HepG2 (cell line): ENCODE measurements around the gene NPVF.

Experiments
- ARNT2 ChIP-seq: sonication (generic); formaldehyde crosslinking; IDR thresholded peaks from 2 replicates; pipeline ENCODE4 v1.8.0; 2022; ENCODE audit warnings: mild to moderate bottlenecking, low read depth, missing genetic modification reagents, moderate library complexity
- DPF2 ChIP-seq: sonication (generic); formaldehyde crosslinking; IDR thresholded peaks from 2 replicates; pipeline ENCODE4 v1.4.0; 2020; ENCODE audit warnings: mild to moderate bottlenecking, low read depth, missing genetic modification reagents, borderline replicate concordance
- EZH2 ChIP-seq: conservative IDR thresholded peaks from 2 replicates; pipeline ENCODE4 v1.6.1; 2012; ENCODE audit warnings: mild to moderate bottlenecking, low read depth, low read length, moderate library complexity
- HNRNPUL1 ChIP-seq: fragments of 200-400 bp; formaldehyde crosslinking; IDR thresholded peaks from 2 replicates; pipeline ENCODE4 v1.6.1; 2017; ENCODE audit warnings: low read depth, mild to moderate bottlenecking, low read length, moderate library complexity
- MAFK ChIP-seq, 2 experiments: IDR thresholded peaks in 1 of 2; conservative IDR thresholded peaks in 1 of 2; 2 replicates each; pipeline ENCODE4 v1.6.1; 2011; ENCODE audit warnings: improper control_type of control experiment in 2 of 2, low read length in 2 of 2
- MZF1 ChIP-seq: sonication (generic); formaldehyde crosslinking; IDR thresholded peaks from 2 replicates; pipeline ENCODE4 v1.8.1; 2023; ENCODE audit warnings: mild to moderate bottlenecking, missing genetic modification reagents, borderline replicate concordance
- PHF21A ChIP-seq: sonication (generic); formaldehyde crosslinking; IDR thresholded peaks from 2 replicates; pipeline ENCODE4 v1.5.0; 2020; ENCODE audit warnings: mild to moderate bottlenecking, missing genetic modification reagents
- POLR2AphosphoS5 ChIP-seq: IDR thresholded peaks from 2 replicates; pipeline ENCODE4 v1.6.1; 2012; ENCODE audit warnings: low read depth, low read length
- RAD21 ChIP-seq: fragments of 450-650 bp; formaldehyde crosslinking; IDR thresholded peaks from 2 replicates; pipeline ENCODE4 v1.5.0; 2020; ENCODE audit warnings: mild to moderate bottlenecking
- RFX5 ChIP-seq: IDR thresholded peaks from 2 replicates; pipeline ENCODE4 v1.6.1; 2011; ENCODE audit warnings: low read depth, low read length, improper control_type of control experiment
- SMAD3 ChIP-seq: sonication (generic); formaldehyde crosslinking; IDR thresholded peaks from 2 replicates; pipeline ENCODE4 v1.4.0; 2020; ENCODE audit warnings: missing genetic modification reagents
- TF ChIP-seq, protein P1 (sequence below): IDR thresholded peaks from 2 replicates; pipeline ENCODE4 v1.6.1; 2016; ENCODE audit warnings: missing compliant biosample characterization, missing genetic modification reagents, borderline replicate concordance
- TF ChIP-seq, protein P2 (sequence below): sonication (generic); formaldehyde crosslinking; IDR thresholded peaks from 2 replicates; pipeline ENCODE4 v1.5.0; 2020; ENCODE audit warnings: mild to moderate bottlenecking, missing genetic modification reagents, moderate library complexity
- TF ChIP-seq, protein P3 (sequence below): IDR thresholded peaks from 2 replicates; pipeline ENCODE4 v1.6.1; 2016

DNA sequence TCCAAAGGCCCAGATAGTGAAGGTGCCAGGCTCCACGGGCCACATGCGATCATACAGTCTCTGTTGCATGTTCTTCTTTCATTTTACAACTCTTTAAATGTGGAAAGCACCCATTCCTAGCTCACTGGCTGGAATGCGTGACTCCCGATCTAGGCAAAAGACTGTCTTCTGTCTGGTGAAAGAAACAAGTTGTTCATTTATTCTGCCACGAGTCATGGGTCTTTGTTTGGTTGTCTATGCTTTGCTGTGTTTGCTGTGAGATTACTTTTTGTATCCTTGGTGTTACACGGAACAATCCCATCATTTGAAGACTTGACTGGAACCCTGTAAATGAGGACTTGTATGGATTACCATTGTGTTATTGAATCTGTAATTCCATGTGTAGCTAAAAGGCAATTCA is 41.9 kb downstream of the NPVF start:
- TF ChIP-seq, protein P1, sequence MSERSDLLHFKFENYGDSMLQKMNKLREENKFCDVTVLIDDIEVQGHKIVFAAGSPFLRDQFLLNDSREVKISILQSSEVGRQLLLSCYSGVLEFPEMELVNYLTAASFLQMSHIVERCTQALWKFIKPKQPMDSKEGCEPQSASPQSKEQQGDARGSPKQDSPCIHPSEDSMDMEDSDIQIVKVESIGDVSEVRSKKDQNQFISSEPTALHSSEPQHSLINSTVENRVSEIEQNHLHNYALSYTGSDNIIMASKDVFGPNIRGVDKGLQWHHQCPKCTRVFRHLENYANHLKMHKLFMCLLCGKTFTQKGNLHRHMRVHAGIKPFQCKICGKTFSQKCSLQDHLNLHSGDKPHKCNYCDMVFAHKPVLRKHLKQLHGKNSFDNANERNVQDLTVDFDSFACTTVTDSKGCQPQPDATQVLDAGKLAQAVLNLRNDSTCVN: no peak
- no peak for TF ChIP-seq MZF1
- TF ChIP-seq, protein P2, sequence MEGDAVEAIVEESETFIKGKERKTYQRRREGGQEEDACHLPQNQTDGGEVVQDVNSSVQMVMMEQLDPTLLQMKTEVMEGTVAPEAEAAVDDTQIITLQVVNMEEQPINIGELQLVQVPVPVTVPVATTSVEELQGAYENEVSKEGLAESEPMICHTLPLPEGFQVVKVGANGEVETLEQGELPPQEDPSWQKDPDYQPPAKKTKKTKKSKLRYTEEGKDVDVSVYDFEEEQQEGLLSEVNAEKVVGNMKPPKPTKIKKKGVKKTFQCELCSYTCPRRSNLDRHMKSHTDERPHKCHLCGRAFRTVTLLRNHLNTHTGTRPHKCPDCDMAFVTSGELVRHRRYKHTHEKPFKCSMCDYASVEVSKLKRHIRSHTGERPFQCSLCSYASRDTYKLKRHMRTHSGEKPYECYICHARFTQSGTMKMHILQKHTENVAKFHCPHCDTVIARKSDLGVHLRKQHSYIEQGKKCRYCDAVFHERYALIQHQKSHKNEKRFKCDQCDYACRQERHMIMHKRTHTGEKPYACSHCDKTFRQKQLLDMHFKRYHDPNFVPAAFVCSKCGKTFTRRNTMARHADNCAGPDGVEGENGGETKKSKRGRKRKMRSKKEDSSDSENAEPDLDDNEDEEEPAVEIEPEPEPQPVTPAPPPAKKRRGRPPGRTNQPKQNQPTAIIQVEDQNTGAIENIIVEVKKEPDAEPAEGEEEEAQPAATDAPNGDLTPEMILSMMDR (CRISPR knock-in tag): no peak
- TF ChIP-seq HNRNPUL1: no peak
- no peak for TF ChIP-seq EZH2
- TF ChIP-seq ARNT2 (CRISPR knock-in tag): no peak
- no peak for TF ChIP-seq DPF2
- TF ChIP-seq RFX5: no peak
- TF ChIP-seq SMAD3: no peak
- no peak for TF ChIP-seq MAFK (conservative IDR thresholded peaks at IDR 0.05 in 1 of 2, IDR thresholded peaks at IDR 0.05 in 1 of 2; ENCODE audit: low read length in 2 of 2)
- TF ChIP-seq RAD21 (CRISPR knock-in tag): no peak
- no peak for TF ChIP-seq PHF21A (CRISPR knock-in tag)
- no peak for TF ChIP-seq POLR2AphosphoS5
- TF ChIP-seq, protein P3, sequence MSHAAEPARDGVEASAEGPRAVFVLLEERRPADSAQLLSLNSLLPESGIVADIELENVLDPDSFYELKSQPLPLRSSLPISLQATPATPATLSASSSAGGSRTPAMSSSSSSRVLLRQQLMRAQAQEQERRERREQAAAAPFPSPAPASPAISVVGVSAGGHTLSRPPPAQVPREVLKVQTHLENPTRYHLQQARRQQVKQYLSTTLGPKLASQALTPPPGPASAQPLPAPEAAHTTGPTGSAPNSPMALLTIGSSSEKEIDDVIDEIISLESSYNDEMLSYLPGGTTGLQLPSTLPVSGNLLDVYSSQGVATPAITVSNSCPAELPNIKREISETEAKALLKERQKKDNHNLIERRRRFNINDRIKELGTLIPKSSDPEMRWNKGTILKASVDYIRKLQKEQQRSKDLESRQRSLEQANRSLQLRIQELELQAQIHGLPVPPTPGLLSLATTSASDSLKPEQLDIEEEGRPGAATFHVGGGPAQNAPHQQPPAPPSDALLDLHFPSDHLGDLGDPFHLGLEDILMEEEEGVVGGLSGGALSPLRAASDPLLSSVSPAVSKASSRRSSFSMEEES: no peak
